NCI-H82 (cell line): ENCODE data around the gene TULP4.
"Not testable (repeated sequence)": the region's sequence is repeated elsewhere in the genome, so short reads cannot be mapped to it uniquely, and the experiment has no call there.

Source experiments
- DNase-seq: peaks from one replicate; lab custom pipeline; 2025; lab: John Stamatoyannopoulos, UW

Gene TULP4

DNA sequence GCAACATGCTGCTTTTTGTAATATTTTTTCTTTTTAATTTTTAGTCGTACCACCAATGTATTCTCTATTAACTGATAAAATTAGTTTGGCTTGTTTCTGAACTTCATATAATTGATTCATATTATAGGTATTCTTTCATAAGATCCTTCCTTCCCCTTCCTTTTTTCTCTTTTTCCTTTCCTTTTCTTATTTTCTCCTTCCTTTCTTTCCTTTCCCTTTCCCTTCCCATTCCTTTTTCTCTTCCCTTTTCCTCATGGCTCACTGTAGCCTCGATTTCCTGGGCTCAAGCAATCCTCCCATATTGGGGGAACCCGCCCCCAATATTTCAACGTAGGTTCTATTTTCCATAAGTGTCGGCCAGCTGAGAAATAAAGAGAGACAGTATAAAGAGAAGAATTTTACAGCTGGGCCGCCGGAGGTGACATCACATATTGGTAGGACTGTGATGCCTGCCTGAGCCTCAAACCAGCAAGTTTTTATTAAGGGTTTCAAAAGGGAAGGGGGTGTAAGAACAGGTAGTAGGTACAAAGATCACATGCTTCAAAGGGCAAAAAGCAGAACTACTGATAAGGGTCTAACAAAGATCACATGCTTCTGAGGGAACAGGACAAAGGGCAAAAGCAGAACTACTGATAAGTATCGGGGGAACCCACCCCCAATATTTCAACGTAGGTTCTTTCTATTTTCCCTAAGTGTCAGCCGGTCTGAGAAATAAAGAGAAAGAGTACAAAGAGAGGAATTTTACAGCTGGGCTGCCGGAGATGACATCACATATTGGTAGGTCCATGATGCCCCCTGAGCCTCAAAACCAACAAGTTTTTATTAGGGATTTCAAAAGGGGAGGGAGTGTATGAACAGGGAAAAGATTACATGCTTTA lies 16.1 kb upstream of the TULP4 start:
- DNase-seq, result not testable (repeated sequence)

DNA sequence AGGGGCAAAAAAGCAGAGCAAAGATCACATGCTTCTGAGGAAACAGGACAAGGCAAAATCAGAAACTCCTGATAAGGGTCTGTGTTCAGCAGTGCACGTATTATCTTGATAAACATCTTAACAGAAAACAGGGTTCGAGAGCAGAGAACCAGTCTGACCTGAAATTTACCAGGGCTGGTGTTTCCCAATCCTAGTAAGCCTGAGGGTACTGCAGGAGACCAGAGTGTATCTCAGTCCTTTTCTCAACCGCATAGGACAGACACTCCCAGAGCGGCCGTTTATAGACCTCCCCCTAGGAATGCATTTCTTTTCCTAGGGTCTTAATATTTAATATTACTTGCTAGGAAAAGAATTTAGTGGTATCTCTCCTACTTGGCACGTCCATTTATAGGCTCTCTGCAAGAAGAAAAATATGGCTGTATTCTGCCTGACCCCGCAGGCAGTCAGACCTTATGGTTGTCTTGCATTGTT lies 15.4 kb upstream of the TULP4 start:
- DNase-seq, result not testable (repeated sequence)

DNA sequence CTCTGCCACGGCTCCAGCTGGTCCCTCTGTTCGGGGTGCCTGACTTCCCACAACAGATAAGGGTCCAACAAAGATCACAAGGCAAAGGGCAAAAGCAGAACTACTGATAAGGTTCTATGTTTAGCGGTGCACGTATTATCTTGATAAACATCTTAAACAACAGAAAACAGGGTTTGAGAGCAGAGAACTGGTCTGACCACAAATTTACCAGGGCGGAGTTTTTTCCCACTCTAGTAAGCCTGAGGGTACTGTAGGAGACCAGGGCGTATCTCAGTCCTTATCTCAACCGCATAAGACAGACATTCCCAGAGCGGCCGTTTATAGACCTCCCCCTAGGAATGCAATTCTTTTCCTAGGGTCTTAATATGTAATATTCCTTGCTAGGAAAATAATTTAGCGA lies 14.6 kb upstream of the TULP4 start:
- DNase-seq, result not testable (repeated sequence)

DNA sequence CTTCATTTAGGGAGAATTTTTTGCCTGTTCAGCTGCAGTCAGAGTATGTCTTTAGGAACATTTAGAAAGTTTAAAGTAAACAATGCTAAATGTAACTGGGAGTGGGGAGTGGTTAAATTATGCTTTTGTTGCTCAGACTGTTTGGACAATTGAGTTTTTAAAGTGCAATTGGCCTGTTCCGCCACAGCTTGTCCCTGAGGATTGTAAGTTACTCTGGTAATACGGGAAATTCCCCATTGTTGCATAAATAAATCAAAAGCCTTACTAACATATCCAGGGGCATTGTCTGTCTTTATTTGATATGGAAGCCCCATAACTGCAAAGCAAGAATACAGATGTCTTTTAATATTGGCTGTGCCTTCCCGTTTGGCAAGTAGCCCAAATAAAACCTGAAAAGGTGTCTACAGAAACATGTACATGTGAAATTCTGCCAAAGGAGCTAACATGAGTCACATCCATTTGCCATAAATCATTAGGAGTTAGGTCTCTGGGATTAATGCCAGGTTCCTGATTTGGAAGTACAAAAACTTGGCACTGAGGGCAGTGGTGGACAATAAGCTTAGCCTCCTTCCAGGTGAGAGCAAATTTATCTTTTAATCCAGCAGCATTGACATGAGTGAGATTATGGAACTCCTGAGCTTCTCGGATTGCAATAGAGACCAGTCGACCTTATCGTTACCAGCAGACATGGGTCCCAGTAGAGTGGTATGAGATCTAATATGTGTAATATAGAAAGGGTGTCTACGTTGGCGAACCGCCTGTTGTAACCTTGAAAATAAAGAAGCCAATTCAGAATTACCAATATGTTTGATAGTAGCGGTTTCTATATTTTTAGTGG lies 11.7 kb upstream of the TULP4 start:
- peak; percentile 53 for DNase-seq

GRCh38 chr6:158301561-158301960 lies 10.7 kb upstream of the TULP4 start:
- not testable (repeated sequence) for DNase-seq

DNA sequence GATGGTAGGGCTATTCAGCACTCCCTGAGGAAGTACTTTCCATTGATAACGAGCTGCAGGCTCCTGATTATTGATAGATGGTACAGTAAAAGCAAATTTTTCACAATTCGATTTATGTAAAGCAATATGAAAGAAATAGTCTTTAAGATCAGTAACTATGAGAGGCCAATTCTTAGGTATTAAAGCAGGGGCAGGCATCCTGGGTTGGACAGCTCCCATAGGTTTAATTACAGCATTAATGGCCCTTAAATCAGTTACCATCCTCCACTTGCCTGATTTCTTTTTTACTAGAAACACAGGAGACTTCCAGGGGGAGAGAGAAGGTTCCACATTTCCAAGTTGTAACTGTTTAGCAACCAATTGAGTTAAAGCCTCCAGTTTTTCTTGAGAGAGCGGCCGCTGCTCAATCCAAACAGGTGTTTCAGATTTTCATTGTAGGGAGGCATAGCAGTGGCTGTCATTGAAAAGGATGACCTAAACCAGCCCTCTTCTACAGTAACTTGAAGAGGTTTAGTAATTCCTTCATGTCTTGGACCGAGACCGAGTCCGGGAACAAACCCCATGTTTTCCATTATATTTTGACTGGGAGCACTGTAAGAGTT lies 10.0 kb upstream of the TULP4 start:
- not testable (repeated sequence) for DNase-seq

- no peak for DNase-seq
These were observed 9.0 kb upstream of the TULP4 start for GRCh38 chr6:158303210-158303731.

DNA sequence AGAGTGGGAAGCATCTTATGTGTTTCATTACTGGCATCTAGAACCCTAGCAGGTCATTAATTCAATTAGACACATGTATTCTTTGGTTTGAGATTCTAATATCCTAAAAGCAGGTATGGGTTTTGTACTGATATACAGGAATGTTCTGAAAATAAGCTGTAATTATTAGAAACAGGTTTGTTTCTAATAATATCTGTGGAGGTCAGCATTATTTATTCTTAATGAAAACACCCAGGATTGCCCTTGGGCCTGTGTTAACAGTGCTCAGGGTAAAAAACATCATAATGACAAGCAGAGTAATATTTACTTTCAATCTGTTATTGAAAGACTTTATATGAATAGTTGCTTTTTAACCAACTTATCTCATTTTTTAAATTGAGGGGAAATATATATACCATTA lies 8.0 kb upstream of the TULP4 start:
- DNase-seq, result no peak

GRCh38 chr6:158309814-158310213 lies 2.5 kb upstream of the TULP4 start:
- DNase-seq, result no peak

- DNase-seq, result peak; percentile 29
These were observed 1.1 kb upstream of the TULP4 start for GRCh38 chr6:158311193-158311592.

DNA sequence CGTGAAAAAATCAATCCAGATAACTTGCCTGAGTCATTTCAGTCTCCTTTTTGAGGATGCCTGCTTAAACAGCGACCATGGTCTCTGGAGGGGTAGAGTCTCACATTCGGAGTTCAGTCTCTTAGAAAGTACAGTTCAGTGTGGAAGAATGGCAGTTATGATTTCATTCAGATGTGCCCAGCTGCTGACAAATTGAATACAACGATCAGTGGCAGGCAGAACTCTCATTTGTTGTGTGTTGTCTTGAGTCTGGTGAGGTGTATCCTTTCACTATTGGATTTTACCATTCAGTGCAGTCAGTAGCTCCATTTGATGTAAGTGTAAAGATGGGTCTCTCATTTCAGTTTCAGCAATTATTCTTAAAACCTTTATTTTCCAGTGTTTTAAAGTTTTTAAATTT lies 639 bp upstream of the TULP4 start:
- DNase-seq, result no peak

DNA sequence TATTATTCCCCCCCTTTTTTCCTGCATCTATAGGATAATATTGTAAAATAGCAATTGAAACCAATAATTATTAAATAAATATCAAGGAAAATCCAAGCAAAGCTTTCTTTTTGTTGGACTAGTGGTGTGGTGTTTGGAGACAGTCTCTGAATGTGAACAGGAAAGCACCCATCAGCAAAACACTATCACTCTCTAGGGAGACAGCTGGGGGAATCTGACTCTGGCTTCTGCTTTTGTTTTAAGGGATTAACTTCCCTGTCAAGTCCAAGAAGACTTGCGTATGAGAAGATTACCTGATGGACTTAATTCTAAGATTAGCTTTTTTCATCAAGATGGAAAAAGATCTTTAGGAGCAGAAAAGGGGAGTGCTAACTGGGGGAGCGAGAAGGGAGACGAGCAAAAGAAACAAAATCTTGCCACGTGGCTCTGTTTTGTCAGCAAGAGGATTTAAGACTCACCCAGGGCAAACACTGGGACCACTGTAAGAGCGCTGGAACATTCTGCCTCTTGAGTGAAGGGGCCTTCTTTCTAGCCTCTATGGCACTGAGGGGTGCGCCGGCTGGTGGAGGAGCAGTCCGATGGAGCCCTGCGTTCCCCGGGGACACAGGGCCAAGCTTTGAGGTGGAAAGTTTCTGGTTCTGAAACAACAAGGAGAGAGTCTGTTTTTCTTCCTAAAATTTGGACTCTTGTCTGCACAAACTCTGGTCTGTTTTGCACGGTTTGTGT lies 570 bp downstream of the TULP4 start:
- peak; percentile 97 for DNase-seq

- no peak for DNase-seq
These were observed 1.7 kb downstream of the TULP4 start for GRCh38 chr6:158313989-158314388.

DNA sequence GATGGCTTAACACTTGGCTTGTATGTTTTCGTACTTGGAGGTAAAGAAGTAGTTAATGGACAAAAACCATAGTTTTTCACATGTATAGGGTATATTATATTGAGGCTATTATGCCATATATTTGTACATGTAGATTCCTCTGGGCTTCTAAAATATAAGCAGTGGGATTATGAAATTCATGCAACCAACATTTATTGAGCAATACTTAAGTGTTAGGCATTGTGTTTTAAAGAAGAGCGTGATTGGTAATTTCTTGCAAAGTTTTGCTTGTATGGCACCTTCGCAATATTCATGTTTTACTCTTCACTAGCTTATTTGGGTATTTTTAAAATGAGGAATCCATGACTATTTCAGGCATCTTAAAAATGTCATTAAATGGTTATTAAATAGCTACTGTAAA lies 2.5 kb downstream of the TULP4 start:
- DNase-seq, result no peak

GRCh38 chr6:158316022-158316421 lies 3.8 kb downstream of the TULP4 start:
- no peak for DNase-seq

DNA sequence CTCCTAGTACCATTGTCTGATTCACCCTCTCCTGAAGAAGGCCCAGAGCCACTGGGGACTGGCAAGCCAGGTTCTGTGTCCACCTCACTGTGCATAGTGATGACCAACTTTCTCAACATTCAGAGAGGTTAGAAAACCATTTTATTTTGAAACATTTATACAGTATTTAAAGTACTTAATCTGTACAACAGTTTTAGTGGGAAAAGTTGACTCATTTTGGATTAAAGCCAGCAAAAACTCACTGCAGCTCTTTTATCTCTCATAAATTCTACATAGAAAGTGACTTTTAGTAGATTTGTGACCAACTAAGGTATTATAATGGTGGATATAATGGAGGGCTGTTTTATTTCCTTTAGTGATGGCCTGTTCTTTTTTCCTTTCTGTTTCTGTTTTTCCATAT lies 9.7 kb downstream of the TULP4 start:
- no peak for DNase-seq

DNA sequence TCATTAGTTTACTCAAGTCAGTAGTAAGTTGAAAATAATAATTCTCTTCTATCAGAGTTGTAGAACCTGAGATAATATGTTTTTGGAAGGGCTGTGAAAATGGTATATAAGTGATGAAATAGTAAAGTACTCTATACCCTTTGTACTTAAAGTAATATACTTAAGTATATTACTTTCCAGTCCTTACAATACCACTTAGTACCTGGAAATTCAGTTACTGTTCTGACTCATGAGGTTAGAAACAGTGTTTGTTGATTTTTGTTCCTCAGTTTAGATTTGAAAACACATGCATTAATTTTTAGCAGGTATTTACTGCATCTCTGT lies 10.1 kb downstream of the TULP4 start:
- no peak for DNase-seq

DNA sequence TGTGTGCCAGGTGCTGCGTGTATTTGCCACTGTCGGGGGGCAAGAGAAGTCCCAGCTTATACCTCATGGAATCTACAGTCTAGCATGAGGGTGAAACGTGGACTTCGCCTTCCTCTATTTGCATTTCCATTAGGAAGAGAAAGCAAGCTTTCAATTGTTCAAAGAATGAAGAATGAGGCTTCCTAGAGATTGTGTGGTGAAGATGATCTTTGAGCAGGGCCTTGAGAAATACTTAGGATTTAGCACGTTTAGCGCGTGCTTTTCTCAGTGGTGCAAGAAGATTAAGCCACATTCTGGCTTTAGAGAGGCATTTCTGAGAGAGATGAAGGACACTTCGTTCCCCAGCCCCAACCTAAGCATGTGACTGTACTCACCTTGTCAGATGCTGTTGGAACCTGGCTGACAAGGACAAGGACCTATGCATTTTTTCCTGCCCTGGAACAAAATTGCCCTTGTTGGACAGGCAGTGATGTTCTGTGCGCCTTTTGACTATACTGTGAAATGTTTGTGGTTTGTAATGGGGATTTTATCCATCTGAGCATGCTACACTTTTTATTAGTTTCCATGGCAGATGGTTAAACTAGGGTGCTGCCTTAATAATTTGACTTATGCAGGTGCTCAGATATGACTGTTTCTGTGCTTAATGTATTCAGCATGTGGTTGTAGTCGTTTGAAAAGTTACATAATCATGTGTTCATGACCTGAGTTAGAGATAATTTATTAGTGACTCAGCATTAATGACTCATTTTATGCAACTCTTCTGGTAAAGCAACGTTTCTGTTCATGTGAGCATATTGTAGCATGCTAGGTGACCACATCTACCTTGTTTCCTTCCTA lies 10.7 kb downstream of the TULP4 start:
- no peak for DNase-seq

- DNase-seq, result no peak
These were observed 11.3 kb downstream of the TULP4 start for GRCh38 chr6:158323561-158323958.

- DNase-seq, result no peak
These were observed 11.9 kb downstream of the TULP4 start for GRCh38 chr6:158324136-158324535.

GRCh38 chr6:158327211-158327610 lies 14.9 kb downstream of the TULP4 start:
- no peak for DNase-seq
